ENCODE measurements around the gene KRCC1. TPM values are rescaled to one million over a fixed set of nuclear protein-coding genes. Genes with fewer than 3 reads are reported as not detected.

KRCC1 gene
- polyA plus RNA-seq, 2 of the 4 experiments (the other 2 are of a cell fraction), result 16.2 to 49.0 TPM

DNA sequence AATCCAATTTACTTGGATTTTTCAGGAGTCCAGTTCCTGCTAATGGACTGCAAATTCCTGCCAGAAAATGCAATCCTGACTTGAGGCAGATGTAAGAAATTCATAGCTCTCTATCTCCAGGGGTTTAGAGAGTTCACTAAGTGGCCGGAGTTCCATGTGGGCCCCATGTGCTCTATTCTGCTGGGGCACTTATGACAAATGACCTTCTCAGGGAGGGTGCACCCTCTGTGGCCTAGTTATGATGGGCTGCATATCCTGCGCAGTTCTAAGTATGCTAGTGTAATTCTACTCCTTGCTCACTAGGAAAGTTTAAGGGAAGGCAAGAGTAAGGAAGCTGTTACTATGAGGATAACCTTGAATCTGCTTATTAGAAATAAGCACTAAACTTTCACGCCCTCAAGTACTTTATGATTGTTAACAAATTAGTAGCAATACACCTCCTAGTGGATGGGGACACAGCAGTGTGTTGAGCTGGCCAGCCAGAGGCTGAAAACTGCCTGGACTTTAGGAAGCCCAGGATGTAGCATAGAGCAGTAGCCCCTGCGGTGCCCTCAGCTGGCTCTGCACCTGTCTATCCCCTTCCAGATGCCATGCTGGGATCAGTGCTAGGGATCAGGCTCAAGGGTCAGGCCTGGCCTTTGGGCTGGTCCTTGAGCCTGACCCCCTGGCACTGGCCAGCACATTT lies 26.5 kb upstream of the KRCC1 start:
- Histone ChIP-seq H3K4me1 (no peaks in the 10 kb centered on the region), H3K4me3 (no peak overlapping the region), H3K9me3 (no peaks in the 10 kb centered on the region), H3K4me2 (no peak overlapping the region), H3K27ac (no peak overlapping the region)
- ChIA-PET POLR2A (no interaction called here), CTCF (interaction anchor here (0.9 to 4.0 kb wide), 2 partner anchors 14 to 21 kb away, joined by 4 to 18 read pairs; no protein-coding TSS in a partner anchor)
- TF ChIP-seq ZSCAN20 (CRISPR knock-in tag; IDR thresholded peaks at IDR 0.05) (no peak), CEBPB (IDR thresholded peaks at IDR 0.05) (no peak), FOXS1 (CRISPR knock-in tag; IDR thresholded peaks at IDR 0.05) (no peak), MYC (IDR thresholded peaks at IDR 0.05; ENCODE audit: borderline replicate concordance, low read length) (no peak), MAFK (IDR thresholded peaks at IDR 0.05; ENCODE audit: partially characterized antibody) (no peak), RFX5 (IDR thresholded peaks at IDR 0.05) (no peak), PHF8 (IDR thresholded peaks at IDR 0.05; ENCODE audit: borderline replicate concordance, low read depth) (no peak), RNF2 (IDR thresholded peaks at IDR 0.05; ENCODE audit: borderline replicate concordance, low read depth) (no peak), ESRRA (IDR thresholded peaks at IDR 0.05; ENCODE audit: borderline replicate concordance, low read length) (no peak)
- TF ChIP-seq, protein P1, sequence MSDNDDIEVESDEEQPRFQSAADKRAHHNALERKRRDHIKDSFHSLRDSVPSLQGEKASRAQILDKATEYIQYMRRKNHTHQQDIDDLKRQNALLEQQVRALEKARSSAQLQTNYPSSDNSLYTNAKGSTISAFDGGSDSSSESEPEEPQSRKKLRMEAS (IDR thresholded peaks at IDR 0.05), result no peak
- TF ChIP-seq, protein P2, sequence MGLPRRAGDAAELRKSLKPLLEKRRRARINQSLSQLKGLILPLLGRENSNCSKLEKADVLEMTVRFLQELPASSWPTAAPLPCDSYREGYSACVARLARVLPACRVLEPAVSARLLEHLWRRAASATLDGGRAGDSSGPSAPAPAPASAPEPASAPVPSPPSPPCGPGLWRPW (IDR thresholded peaks at IDR 0.05), result no peak
- ATAC-seq (no peak), DNase-seq (ENCODE audit: low read depth in 1 of 2, low spot score in 1 of 2) (no peak), FAIRE-seq (no peak)
- 41% methylated on average over 4 of the region's 4 CpGs for WGBS (ENCODE audit: missing lambda C conversion rate)

- H3K27ac ChIP-seq, result no peak overlapping the region
- H3K4me3 ChIP-seq, result no peak overlapping the region
- FAIRE-seq, result no peak
- ChIA-PET CTCF (interaction anchor here (6.3 kb wide), 1 partner anchor 19 kb away, joined by 45 read pairs; no protein-coding TSS in a partner anchor), POLR2A (no interaction called here)
- 31% methylated on average over 2 of the region's 2 CpGs for WGBS (ENCODE audit: missing lambda C conversion rate)
- H3K4me2 ChIP-seq, result no peak overlapping the region
- ATAC-seq, result no peak
- no peaks in the 10 kb centered on the region for H3K4me1 ChIP-seq
- no peak for TF ChIP-seq EHMT2 (IDR thresholded peaks at IDR 0.05; ENCODE audit: low read depth)
- TF ChIP-seq CBX8 (IDR thresholded peaks at IDR 0.05), result no peak
- TF ChIP-seq ESRRA (IDR thresholded peaks at IDR 0.05; ENCODE audit: borderline replicate concordance, low read length), result no peak
- no peak for TF ChIP-seq ZNF302 (CRISPR knock-in tag; IDR thresholded peaks at IDR 0.05)
- no peak for TF ChIP-seq RCOR1 (IDR thresholded peaks at IDR 0.05; ENCODE audit: low read depth, low read length)
- TF ChIP-seq POLR2A (IDR thresholded peaks at IDR 0.05; ENCODE audit: low read length), result no peak
- no peaks in the 10 kb centered on the region for H3K9me3 ChIP-seq
- no peak for DNase-seq (ENCODE audit: low read depth in 1 of 2, low spot score in 1 of 2)
Observed at GRCh38 chr2:88080545-88080944, 25.0 kb upstream of the KRCC1 start.

DNA sequence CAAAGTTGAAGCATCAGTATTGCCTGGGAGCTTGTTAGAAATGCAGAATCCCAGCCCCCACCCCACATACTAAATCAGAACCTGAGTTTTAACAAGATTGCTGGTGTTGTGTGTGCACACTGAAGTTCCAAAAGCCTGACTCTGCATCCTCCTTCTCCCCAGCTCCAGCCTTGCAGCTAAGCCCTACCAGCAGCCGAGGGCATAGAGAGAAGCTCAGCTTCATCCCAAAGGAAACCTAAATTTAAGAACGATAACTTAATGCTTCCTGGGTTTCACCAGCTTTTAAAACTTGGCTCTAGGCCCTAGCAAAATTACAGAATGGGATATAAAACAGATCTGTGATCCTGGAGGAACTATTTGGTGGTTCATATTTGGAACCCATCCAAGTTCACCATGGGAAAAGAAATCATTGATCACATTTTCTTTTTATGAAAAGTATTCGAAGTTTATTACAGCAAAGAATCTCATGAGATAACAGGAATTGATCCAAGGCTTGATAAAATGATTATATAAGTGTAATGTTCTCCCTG lies 23.1 kb upstream of the KRCC1 start:
- no peak for ATAC-seq
- Histone ChIP-seq H3K9me3 (no peaks in the 10 kb centered on the region), H3K4me3 (no peak overlapping the region), H3K4me2 (no peak overlapping the region), H3K4me1 (no peaks in the 10 kb centered on the region), H3K27ac (no peak overlapping the region)
- POLR2A ChIA-PET, result no interaction called here
- TF ChIP-seq RNF2 (IDR thresholded peaks at IDR 0.05; ENCODE audit: borderline replicate concordance, low read depth), result no peak
- TF ChIP-seq PHF8 (IDR thresholded peaks at IDR 0.05; ENCODE audit: borderline replicate concordance, low read depth), result no peak
- no peak for TF ChIP-seq SMC3 (IDR thresholded peaks at IDR 0.05)
- TF ChIP-seq NPAS2 (CRISPR knock-in tag; IDR thresholded peaks at IDR 0.05; ENCODE audit: borderline replicate concordance), result no peak
- TF ChIP-seq ZC3H11A (IDR thresholded peaks at IDR 0.05), result no peak
- no peak for TF ChIP-seq TFCP2L1 (CRISPR knock-in tag; IDR thresholded peaks at IDR 0.05)
- TF ChIP-seq HOXB13 (CRISPR knock-in tag; IDR thresholded peaks at IDR 0.05; ENCODE audit: low read depth), result no peak
- TF ChIP-seq FOSB (CRISPR knock-in tag; IDR thresholded peaks at IDR 0.05), result no peak
- TF ChIP-seq CBX8 (IDR thresholded peaks at IDR 0.05), result no peak
- no peak for TF ChIP-seq RAD21 (conservative IDR thresholded peaks at IDR 0.05 in 1 of 2, IDR thresholded peaks at IDR 0.05 in 1 of 2)
- TF ChIP-seq KDM1A (IDR thresholded peaks at IDR 0.05; ENCODE audit: low read depth), result no peak
- TF ChIP-seq, protein P2 (IDR thresholded peaks at IDR 0.05), result no peak
- TF ChIP-seq EHF (CRISPR knock-in tag; IDR thresholded peaks at IDR 0.05), result no peak
- no peak for TF ChIP-seq CTCF (IDR thresholded peaks at IDR 0.05)
- TF ChIP-seq CHD2 (IDR thresholded peaks at IDR 0.05; ENCODE audit: low read length, partially characterized antibody), result no peak
- WGBS (ENCODE audit: missing lambda C conversion rate), result 44% methylated on average over 3 of the region's 3 CpGs
- FAIRE-seq, result no peak
- no peak for DNase-seq (ENCODE audit: low read depth in 1 of 2, low spot score in 1 of 2)
- CTCF ChIA-PET, result interaction anchor here (1.0 to 6.3 kb wide), 2 partner anchors 17 to 55 kb away, joined by 3 to 45 read pairs; no protein-coding TSS in a partner anchor

Data from A549 (cell line).